Brain microvascular endothelial cell (primary cell): ENCODE data around the gene ATP6V0C.

Experiments used
- DNase-seq: peaks from one replicate; pipeline ENCODE4 v3.0.0-alpha.2; 2020
- H3K27ac ChIP-seq: fragments of 250-450 bp; sonication (Bioruptor Pico); 2 replicates; pipeline ENCODE4 v1.5.1; 2020; ENCODE audit warnings: mild to moderate bottlenecking, moderate library complexity
- H3K27me3 ChIP-seq: fragments of 250-450 bp; sonication (Bioruptor Pico); replicated peaks from 2 replicates; pipeline ENCODE4 v1.5.1; 2020; ENCODE audit warnings: mild to moderate bottlenecking
- H3K36me3 ChIP-seq: fragments of 250-450 bp; sonication (Bioruptor Pico); replicated peaks from 2 replicates; pipeline ENCODE4 v1.5.1; 2020; ENCODE audit warnings: mild to moderate bottlenecking
- H3K4me3 ChIP-seq: 2 replicates; pipeline ENCODE4 v1.5.1; 2011; ENCODE audit warnings: low read depth, mild to moderate bottlenecking, control low read depth, low read length, moderate library complexity
- CTCF ChIP-seq: IDR thresholded peaks from 2 replicates; pipeline ENCODE4 v1.5.1; 2011; ENCODE audit warnings: low read depth, mild to moderate bottlenecking, moderate library complexity, low read length, control low read depth, inconsistent platforms; ENCODE audit errors: missing control alignments
- in situ Hi-C: cut with HindIII; loops from 2 replicates; pipeline ENCODE4 v1.10.0; 2017; ENCODE audit warnings: low sequenced_read_pairs, low pct_ligation_motif_present

ATP6V0C gene

DNA sequence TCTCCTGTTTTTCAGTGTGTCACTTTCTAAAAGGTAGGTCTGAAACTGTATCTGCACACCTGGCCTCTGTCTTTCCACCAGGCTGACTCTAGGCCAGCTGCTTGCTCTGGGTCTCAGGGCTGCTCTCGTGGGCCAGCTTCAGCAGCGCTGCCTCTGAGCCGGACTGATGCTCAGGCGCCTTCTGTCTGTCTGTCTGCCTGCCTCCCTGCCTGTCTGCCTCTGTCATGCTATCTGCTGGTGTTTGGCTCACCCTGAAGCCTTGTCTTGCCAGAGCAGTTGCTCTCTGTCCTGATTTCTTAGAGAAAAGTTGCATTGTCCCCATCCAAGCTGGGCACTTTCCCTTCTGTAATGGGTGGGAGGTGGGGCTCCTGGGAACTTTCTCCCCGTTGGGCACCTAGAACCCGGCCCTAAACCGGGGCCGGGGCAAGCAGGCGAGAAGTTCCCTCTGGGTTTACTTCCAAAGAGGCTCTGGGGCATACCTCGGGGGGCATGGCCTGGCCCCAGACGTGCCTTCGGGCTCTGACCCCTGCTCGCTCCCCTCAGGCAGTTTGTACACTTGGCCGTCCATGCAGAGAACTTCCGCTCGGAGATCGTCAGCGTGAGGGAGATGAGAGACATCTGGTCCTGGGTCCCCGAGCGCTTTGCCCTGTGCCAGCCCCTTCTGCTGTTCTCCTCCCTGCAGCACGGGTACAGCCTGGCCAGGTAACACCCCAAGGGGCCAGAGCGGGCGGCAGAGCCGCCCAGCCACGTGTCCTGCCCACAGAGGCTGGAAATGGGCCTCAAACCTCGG, 15.9 kb upstream of the ATP6V0C start:
- Histone ChIP-seq H3K27me3 (no peaks in the 10 kb centered on the region), H3K4me3 (no peak overlapping the region), H3K36me3 (peaks cover 14% of the 10 kb centered on the region), H3K27ac (no peak overlapping the region)
- no peak for TF ChIP-seq CTCF
- in situ Hi-C loops, result no loop called here
- DNase-seq, result no peak

DNA sequence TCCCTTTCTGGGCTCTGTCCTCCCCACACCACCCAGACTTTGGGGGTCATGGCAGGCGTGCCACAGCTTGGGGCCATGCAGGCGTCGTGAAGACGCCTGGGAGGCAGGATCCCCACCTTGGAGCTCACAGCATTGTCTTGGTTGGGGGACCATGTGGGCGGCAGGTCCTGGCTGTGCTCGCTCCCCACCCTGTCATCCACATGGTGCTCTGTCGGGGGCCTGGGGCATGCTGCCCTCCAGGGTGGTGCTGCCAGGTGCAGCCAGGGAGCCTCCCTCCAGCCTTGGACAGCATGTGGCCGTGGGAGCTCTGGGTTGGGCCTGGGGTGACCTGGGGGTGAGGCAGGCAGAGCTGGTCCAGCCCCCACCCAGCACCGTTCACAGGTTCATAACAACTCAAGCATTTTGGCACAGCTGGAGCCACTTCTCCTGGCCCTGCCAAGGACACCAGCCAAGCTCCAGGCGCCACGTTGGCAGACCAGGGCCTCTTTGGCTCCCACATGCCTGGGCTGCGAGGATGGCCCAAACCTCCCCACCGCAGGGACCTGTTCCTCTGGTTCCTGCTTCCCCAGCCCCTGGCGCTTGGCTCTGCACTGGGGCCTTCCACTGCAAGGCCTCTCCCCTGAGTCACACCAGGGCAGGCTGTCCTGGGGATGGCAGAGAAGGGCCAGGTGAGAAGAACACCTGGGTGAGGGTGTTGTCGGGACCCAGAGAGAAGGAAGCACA, 15.1 kb upstream of the ATP6V0C start:
- H3K27ac ChIP-seq, result no peak overlapping the region
- H3K27me3 ChIP-seq, result no peaks in the 10 kb centered on the region
- no peak for DNase-seq
- TF ChIP-seq CTCF, result no peak
- H3K4me3 ChIP-seq, result no peak overlapping the region
- H3K36me3 ChIP-seq, result peaks cover 14% of the 10 kb centered on the region
- in situ Hi-C loops, result no loop called here

GRCh38 chr16:2499454-2499853, 14.3 kb upstream of the ATP6V0C start:
- Histone ChIP-seq H3K27ac (no peak overlapping the region), H3K4me3 (no peak overlapping the region), H3K27me3 (no peaks in the 10 kb centered on the region), H3K36me3 (peaks cover 14% of the 10 kb centered on the region)
- in situ Hi-C loops, result no loop called here
- DNase-seq, result no peak
- TF ChIP-seq CTCF, result no peak

DNA sequence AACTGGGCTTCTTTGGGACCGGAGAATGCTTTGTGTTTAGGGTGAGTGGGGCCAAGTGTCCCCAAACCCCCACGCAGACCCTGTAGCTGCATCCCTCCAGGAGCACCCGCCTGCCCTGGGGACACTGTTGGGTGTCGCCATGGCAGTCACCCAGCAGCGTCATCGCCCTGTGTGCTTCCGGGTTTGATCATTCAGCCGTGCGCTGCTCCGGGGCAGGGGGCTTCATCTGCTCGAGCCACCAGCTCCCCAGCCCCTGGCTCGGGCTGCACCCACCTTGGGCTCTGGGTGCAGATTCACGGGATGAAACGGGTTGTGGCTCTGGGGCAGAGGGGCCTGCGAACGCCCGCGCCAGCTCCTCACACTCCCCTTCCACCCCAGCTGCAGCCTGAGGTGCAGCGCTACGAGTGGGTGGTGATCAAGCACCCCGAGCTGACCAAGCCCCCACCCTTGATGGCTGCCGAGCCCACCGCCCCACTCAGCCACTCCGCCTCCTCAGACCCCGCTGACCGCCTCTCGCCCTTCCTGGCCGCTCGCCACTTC, 13.8 kb upstream of the ATP6V0C start:
- Histone ChIP-seq H3K36me3 (peaks cover 14% of the 10 kb centered on the region), H3K27ac (no peak overlapping the region), H3K27me3 (no peaks in the 10 kb centered on the region), H3K4me3 (no peak overlapping the region)
- DNase-seq, result no peak
- in situ Hi-C loops, result no loop called here
- no peak for TF ChIP-seq CTCF

DNA sequence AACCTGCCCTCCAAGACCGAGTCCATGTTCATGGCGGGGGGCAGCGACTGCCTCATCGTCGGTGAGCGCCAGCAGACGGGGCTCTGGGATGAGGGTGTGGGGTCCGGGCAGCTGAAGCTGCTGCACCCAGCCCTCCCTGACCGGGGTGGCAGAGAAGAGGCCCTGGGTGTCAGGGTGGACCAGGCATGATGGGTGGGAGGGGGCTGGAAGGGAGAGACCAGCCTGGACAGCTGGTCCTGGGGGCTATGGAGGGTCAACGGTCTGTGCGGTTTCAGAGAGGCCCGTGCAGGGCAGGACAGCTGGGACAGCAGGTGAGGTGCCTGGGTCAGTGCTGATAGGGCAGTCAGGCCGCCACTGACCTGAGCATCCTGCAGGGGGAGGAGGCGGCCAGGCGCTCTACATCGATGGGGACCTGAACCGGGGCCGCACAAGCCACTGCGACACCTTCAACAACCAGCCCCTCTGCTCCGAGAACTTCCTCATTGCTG, 13.3 kb upstream of the ATP6V0C start:
- no peak overlapping the region for H3K27ac ChIP-seq
- in situ Hi-C loops, result no loop called here
- TF ChIP-seq CTCF, result peak; percentile 10
- no peak overlapping the region for H3K4me3 ChIP-seq
- H3K36me3 ChIP-seq, result peaks cover 14% of the 10 kb centered on the region
- H3K27me3 ChIP-seq, result no peaks in the 10 kb centered on the region
- no peak for DNase-seq
